NCI-H1930 (cell line): ENCODE measurements around the gene CCT7.

Experiments
- DNase-seq, 2 experiments: peaks; one replicate each; lab custom pipeline; 2025; lab: John Stamatoyannopoulos, UW

Gene CCT7

DNA sequence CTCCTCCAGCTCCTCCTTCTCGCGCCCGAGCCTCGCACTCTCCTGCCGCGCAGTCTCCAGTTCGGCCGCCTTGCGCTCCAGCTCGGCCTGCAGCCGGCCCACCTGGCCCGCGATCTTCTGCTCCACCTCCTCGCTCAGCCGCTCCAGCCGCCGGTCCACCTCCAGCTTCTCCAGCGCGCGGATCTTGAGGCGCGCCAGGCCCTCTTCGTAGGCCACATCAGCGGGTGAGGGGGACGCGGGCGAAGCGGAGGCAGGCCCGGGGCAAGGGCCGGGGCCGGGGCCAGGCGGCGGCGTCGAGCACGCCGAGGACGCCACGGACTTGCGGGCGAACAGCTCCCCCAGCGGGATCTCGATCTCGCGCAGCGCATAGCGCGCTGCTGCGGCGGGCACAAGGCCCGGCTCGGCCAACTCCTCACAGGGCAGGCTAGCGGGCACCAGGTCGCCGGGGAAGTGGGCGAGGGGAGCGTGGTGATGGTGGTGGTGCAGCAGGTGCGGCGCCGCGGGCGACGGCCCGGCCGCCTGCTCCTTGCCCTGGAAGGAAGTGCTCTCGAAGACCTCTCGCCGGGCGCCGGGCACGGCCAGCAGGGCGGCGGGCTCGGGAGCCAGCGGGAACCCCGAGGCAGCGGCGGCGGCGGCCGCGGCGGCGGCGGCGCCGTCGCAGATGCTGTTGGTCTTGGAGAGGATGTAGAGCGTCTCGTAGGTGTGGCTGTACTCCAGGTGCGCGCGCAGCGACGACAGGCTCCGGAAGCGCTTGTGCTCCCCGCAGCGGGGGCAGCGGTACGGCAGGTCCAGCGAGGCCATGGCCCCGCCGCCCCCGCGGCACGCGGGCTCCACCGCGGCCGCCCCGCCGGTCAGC lies 35.0 kb downstream of the CCT7 start:
- peak; percentile 86 to 91 for DNase-seq

DNA sequence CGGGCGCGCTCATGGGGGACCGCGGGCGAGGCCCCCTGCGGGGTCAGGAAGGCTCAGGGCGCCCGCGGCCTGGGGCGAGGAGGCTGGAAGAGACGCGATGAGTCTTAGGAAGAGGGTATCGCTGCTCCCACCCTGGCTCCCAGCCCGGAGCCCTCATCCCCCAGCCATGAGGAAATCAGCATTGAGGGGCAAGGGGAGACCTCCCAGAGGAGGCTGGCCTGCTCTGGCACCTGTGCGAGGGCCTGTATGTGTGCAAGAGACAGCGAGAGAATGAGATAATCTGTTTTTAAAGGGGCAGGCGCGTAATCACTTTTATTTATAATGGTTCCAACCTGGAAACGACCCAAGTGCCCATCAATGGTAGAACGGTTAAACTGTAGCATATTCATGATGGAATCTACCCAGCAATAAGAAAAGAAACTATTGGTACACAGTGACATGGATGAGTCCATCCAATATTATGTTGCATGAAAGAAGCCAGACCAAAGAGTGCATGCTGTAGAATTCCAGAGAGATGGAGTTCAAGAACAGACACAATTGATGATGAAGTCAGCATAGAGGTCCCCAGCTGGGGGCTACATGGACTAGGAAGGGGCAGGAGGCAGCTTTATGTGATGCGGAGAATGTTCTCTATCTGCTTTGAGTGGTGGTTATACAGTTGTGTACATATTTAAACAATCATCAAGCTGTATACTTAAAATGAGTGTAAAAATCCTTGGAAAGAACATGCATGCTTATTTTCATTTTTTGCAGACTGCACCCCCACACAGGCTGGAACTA lies 35.8 kb downstream of the CCT7 start:
- DNase-seq: no peak

DNA sequence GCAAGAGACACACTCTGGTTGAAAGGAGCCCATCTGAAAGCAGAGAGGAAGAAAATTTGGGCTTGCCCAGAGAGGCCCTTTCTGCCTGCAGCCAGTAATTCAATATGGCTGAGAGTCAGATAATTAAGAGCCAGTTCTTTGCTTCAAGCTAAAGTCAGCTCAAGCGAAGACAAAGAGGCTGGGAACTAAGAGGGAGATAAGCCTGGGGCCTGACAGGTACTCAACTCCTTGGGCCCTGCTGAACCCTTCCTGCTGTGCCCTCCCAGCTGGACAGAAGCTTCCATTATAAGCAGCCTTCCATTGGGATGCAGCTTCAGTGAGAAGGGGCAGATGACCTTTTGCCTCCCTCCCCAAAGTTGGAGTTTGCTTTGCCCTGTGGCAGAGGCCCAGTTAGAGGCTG lies 38.2 kb downstream of the CCT7 start:
- DNase-seq: no peak

DNA sequence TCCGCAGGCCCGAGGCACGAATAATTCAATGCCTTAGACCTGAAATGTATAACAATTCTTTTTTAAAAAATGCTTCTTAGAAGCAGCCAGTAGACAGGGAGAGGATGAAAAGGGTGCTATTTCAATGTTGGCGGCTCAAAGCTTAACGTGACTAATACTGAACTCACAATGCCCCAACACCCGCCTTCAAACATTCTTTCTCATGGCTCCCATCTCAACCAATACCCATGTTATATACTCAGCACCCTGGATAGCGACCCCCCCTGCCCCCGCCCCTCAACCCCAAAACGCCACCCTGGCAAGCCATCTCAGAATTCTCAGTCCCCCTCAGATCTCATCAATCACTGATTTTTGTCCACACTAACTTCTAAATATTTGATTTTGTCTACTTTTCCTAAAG lies 45.7 kb downstream of the CCT7 start:
- no peak for DNase-seq

DNA sequence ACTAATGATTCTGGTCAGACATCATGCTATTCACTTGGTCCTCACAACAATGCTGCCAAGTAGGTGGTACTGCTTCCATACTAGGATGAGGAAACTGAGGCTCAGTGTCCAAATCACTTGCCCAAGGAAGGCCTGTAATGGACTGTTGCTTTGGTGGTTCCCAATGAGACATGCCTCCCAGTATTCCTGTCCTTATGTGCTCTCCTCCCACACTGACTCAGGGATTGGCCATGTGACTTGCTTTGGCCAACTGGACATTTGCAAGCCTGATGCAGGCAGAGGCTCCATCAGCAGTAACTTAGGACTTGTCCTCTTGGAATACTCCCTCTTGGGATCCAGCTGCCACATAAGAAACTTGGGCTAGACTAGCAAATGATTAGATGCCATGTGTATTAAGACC lies 47.1 kb downstream of the CCT7 start:
- no peak for DNase-seq

DNA sequence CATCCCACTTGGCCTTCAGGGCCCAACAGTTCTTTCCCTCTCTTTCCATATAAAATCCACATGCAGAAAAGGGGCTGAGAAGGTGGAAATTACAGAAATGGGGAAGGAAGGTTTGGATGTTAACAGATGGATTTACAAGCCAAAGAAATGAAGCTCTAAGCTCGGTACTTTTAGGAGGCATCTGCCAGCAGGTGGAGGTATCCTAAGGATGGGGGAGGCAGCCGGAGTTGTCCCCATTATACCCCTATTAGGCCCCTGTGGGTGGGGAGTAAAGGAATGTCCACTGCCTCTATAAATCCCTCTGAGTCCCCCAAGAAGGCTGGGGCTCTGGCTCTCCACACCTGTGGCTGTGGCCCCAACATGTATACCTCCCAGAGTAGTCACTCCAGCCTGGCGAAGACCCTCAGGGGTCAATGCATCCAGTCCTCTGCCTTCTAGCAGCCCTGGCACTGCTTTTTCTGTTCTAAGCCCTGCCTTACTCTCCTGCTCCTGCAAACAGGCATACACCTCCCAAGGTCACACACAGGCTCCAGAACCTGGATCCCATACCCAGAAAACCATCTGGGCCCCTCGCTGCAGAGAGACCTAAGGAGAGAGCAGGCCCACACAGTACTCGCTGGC lies 48.9 kb downstream of the CCT7 start:
- DNase-seq: no peak

DNA sequence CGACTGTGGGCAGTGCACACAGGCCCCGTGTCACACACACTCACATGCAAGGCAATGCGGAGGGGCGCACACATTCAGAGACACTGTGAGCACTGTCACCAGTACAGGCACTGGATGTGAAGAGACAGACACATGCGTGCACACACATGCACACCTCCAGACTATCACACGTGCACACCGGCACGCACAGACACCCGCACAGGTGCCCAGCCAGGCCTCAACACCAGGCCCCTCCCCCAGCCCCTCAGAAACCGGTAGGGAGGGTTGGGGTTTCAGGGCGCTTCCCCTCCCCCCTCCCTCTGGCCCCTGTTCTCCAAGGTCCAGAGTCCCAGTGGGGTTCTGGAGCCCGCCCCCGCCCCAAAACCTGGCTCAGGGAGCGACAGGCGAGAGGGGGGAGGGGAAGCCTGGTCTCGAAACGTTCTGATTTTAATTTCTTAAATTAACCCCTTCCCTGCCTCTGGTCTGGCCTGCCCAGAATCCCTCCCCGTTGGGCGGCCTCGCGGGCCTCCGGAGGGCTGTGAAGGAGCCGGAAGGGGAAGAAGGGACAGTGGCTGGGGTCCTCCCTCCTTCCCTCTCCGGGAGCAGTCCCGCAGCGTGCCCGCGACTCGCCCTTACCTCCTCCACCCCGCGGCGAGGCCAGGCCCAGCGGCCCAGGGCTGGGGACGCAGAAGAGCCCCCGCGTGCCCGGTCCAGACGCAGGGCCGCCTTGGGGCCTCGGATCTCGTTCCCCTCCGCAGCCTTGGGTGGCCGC lies 49.6 kb downstream of the CCT7 start:
- DNase-seq: no peak

DNA sequence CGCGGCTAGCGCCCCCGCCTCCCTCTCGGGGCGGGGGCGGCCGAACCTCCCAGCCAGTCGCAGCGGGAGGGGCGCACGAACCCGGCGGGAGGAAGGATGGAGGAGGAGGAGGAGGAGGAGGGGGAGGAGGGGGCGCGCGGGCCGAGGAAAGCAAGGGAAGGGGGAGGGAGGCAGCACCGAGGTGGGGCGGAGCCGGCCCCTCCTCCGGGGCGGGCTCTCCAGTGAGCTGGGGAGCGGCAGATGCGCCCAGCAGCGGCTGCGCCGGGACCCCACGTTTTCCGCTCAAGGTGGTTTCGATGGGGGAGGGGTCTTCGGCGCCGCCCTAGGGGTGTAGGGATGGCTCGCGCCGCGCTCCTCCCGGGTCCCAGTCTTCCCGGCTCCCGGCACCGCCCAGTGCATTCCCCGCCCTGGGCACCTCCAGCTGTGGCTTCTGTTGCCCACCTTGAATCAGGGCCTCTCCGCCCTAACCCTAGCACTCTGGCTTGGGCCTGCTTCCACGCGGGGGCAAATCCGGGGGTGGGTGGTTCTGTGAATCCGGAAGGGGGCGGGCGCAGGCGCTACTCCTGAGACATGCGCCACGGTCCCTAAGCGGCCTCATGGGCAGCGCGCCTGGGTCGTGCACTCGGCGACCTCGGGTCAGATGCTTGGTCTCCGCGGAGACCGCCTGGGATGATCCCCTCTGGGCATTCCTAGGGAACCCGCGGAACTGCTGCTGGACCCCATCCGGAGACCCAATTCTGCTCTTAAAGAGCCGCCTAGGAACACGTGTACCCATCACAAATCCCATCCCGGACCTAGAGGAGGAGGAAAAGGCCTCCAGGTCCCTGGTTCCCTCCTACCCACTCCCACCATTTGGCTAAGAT lies 50.4 kb downstream of the CCT7 start, which contains the start of gene FBXO41:
TSS of gene FBXO41 (minus strand) at position 183 of the 863 bp plus-strand sequence. CDS start 14,848 bp downstream, outside the sequence.
- DNase-seq: peak; percentile 66 to 82

DNA sequence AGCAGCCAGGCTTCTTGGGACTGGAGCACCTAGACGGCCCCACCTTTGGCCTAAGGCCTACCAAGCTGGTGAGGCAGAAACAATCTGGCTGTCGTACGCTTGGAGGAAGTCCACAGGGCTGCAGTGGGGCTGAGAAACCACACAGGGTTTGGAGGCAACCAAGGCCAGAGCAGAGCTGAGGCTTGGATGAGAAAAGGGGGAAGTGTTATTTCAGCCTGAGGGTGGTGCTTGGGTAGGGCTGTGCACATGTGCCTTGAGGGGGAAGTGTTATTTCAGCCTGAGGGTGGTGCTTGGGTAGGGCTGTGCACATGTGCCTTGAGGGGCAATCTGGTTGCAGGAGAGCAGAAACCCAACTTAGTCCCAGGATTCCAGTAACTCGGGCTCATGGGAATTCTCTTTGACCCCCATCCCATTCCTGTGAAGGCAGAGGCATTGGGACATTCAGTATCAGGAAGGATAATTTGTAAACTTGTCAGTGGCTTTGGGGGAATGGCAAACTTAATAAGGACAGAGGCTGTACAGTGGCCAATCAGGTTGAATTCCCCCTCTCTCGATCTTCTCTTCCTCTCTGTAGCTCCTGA lies 51.1 kb downstream of the CCT7 start:
- DNase-seq: no peak

DNA sequence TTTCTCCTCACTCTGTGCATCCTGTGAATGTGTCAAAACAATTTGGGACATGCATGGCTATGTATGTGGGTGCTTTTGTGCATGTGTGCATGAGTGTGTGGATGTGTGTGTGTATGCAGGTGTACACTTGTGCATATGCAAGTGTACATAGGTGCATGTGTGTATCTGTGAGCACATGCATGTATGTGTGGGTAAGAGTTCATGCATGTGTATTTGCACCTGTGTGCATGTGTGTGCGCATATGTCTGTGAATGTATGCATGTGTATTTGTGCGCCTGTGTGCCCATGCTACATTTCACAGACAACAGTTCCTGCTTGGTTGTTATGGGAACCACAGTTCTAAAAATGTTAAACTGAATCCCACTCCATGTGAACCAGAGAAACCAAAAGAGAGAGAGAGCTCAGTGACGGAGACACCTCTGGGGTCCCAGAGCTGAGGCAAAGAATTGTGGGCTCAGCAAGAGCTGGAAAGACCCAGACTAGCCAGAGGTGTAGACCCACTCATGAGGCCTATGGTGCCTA lies 52.1 kb downstream of the CCT7 start:
- no peak for DNase-seq

DNA sequence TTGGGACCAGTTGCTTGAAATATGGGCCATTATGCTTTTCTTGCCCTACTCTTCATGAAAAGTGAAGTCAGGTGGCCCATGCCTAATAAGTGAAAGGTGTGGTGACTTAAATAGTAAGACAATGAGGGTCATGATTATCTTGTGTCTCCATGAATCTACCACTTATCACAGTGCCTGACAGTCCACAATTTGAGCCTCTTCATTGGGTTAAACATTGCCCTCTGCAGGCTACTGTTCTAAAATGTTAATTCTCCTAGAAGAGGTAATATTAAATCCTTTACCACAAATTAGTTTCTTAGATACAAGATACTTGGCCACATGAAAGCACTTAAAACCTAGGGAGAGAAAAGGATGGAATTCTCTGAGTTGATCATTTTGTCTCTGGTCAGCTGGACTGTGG lies 55.2 kb downstream of the CCT7 start:
- no peak for DNase-seq

DNA sequence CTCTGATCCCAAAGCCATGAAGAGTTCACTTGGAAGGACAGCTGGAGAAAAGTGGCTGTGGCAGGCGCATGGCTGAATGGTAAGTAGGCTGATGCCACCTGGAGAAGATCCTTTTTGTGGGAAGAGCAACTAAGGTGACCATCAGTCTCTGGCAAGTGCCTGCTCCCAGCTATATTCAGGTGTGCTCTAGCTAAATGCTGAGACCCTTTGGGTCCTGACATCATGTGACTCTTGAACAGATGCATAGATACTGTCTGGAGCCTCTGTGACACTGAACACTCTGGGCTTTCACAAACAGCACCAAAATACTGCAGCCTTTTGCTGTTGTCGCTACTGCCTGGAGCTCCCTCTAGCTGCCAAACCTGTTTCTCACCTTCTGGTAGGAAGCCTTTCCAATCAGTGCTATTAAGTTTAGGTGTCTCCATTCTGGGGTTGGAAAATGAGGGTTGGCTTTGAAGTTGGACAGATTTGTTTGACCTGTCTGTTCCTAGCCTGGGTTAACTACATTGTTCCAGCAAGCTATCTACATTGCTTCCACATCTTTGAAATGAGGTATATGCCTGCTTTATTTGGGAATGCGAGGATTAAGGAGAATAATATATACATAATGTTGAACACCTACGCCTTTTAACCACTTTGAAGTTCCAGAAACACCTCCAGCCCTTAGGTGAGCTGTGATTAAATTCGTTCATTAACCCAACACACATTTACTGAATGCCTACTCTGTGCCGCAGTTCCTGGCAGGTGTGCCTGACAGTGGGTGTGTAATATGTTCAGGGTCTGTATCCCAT lies 56.1 kb downstream of the CCT7 start:
- DNase-seq: peak in 1 of 2 experiments; percentile 37

DNA sequence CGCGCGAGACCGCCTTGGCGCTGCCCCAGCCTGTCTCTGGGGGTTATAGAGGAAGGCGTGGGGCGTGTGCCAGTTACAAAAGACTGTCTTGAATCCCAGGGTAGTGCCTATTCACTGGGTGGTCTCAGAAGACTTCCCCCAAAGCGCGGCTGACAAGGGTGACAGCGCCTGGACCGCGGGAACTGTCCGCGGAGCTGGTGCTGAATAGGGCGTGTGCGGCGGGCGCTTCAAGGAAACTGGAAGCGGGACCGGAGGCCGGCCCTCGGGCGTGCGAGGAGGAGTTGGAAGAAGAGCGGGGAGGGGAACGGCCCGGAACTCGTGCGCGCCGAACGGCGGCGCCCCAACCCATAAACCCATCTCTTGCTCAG lies 57.0 kb downstream of the CCT7 start:
- DNase-seq: no peak

DNA sequence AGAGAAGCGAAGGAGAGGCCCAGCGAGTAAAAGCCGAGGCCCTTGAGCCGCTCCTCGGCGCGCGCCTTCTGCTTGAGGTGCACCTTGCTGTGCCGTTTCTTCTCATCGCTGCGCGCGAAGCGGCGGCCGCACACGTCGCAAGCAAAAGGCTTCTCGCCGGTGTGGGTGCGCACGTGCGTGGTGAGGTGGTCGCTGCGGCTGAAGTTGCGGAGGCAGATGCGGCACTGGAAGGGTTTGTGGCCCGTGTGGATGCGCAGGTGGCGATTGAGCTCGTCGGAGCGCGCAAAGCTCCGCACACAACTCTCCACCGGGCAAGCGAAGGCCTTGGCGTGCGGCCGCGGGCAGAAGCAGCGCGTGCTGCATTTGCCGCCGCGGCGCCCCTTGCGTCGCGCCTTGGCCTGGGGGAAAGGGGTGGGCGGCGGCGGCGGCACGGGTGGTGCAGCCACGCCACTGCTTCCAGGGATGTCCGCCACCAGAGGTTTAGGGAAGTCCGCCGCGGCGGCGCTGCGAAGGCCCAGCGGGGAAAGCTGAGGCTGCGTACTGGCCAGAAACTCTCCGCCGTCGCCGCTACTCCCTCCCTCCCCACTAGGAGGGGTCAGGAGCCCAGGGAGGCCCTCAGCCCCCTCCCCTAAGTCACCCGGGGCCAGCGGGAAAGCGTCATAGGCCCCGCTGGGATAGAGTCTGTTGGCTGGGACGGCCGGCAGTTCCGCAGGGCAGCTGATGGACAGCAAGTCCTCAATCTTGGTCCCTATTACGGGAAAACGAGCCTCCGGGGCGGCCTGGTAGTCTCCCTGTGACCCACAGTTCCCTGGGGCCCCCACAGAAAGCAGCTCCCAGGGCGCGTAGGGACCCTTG lies 57.6 kb downstream of the CCT7 start:
- peak in 1 of 2 experiments; percentile 48 for DNase-seq

DNA sequence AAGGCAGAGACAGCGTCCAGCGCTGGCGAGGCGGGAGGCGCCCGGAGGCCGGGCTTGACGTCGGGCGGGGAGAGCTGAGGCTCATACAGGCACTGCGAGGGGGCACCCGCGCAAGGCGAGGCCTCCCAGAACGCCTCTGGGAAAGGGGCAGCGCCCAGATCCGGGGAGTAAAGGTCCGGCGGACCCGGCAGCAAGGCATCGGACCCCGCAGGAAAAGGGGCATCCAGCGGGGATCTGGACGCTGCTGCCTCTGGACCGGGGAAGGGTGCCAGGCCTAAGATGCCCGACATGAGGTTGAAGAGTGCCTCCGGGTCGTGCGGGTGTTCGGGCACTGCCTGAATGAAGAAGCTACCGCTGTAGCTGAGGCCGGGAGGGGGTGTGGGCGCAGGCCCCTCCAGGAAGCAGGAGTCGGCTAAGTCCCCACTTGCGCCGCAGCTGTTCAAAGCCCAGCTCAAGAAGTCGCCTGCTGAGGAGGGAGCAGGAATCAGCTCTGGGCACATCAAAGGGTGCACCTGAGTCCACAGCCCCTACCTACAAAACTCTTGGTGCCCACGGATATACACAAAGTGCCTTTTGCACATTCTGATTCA lies 58.3 kb downstream of the CCT7 start:
- no peak for DNase-seq

DNA sequence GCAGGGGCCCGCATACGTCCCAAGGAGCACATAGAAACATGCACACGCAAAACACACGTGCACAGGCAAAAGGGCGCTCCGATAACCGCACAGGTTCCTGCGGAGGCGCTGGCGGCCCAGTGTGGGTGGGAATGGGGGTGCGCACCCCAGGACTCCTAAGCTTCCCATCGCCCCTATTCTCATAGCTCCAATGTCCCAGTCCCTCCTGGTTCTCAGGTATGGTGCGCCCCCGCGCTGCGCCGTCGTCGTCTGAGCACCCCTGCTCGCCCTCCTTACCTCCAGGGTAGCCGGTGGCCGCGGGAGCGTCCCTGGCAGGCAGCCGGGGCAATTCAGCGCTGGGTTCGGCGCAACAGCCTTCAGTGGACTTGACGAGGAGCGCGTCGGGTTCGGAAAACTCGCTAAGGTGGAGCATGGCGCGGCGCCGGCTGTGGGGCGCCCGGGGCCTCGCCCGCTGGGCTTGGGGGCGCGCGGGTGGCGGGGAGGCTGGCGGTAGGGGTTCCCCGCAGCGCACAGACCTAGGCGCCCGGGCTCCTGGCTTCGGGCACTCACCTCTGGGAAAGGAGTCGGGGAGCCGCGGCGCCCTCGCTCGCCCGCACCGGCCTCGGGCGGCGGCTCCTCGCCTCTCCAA lies 58.9 kb downstream of the CCT7 start:
- no peak for DNase-seq

DNA sequence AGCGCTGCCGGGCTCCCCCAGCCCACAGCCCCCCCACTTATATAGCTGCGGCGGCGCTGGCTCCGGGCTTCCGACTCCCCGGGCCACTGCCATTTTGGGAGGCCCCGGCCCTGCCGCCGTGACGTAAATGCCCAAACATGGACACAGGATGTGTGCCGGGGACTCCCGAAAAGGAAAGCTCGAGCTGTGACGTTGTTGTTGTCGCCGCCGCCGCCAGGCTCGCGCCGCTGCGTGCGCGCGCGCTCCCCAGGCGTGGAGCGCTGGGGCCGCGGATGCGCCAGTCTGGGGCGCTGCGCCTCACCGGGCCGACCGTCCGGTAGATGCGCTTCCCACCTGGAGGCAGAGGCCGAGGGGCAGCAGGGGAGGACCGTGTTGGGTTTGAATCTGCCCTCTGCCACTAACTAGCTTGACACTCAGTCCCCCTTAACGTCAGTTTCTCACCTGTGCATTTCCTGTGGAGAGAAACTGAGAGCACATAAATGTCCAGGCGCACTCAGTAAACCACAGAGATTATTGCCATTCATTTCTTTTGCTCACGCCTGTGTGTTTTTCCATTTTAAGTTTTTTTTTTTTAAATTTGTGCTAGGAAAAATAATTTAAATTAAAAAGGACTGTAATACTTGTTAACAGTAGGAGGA lies 59.5 kb downstream of the CCT7 start, which contains the start of gene EGR4:
TSS of gene EGR4 (minus strand) at position 15 of the 638 bp plus-strand sequence. CDS start 231 bp downstream, outside the sequence.
- peak; percentile 84 to 89 for DNase-seq
